Measurements from ENCODE around the gene STAT4.

Gene STAT4

DNA sequence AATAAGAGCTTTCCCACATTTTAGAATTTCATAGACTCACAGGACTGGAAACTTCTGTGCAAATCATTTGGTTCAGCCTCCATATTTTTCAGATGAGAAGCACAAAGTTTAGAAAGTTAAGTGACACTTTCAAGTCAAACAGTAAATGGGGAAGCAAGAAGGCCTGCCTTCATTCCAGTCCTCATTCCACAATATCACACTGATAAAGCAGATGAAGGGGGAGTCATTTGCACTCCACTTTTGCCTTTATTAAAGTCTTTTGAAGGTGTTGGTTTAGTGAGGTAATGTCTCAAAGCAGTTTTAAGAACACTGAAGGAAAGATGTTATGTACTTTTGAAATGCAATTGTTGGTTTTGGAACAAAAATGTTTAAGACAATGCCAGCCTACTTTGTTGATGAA, 32.7 kb upstream of the STAT4 start (continued):
- TF ChIP-seq TOX (CRISPR knock-in tag; IDR thresholded peaks at IDR 0.05; ENCODE audit: borderline replicate concordance) (no peak), ZFP3 (CRISPR knock-in tag; IDR thresholded peaks at IDR 0.05) (no peak), OSR1 (CRISPR knock-in tag; IDR thresholded peaks at IDR 0.05) (no peak), GLIS3 (CRISPR knock-in tag; IDR thresholded peaks at IDR 0.05) (no peak)
- TF ChIP-seq, protein P1, sequence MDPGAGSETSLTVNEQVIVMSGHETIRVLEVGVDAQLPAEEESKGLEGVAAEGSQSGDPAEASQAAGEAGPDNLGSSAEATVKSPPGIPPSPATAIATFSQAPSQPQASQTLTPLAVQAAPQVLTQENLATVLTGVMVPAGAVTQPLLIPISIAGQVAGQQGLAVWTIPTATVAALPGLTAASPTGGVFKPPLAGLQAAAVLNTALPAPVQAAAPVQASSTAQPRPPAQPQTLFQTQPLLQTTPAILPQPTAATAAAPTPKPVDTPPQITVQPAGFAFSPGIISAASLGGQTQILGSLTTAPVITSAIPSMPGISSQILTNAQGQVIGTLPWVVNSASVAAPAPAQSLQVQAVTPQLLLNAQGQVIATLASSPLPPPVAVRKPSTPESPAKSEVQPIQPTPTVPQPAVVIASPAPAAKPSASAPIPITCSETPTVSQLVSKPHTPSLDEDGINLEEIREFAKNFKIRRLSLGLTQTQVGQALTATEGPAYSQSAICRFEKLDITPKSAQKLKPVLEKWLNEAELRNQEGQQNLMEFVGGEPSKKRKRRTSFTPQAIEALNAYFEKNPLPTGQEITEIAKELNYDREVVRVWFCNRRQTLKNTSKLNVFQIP (CRISPR knock-in tag; IDR thresholded peaks at IDR 0.05; ENCODE audit: borderline replicate concordance, low read depth), result no peak
- TF ChIP-seq, protein P2, sequence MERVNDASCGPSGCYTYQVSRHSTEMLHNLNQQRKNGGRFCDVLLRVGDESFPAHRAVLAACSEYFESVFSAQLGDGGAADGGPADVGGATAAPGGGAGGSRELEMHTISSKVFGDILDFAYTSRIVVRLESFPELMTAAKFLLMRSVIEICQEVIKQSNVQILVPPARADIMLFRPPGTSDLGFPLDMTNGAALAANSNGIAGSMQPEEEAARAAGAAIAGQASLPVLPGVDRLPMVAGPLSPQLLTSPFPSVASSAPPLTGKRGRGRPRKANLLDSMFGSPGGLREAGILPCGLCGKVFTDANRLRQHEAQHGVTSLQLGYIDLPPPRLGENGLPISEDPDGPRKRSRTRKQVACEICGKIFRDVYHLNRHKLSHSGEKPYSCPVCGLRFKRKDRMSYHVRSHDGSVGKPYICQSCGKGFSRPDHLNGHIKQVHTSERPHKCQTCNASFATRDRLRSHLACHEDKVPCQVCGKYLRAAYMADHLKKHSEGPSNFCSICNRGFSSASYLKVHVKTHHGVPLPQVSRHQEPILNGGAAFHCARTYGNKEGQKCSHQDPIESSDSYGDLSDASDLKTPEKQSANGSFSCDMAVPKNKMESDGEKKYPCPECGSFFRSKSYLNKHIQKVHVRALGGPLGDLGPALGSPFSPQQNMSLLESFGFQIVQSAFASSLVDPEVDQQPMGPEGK (CRISPR knock-in tag; IDR thresholded peaks at IDR 0.05; ENCODE audit: borderline replicate concordance), result no peak

DNA sequence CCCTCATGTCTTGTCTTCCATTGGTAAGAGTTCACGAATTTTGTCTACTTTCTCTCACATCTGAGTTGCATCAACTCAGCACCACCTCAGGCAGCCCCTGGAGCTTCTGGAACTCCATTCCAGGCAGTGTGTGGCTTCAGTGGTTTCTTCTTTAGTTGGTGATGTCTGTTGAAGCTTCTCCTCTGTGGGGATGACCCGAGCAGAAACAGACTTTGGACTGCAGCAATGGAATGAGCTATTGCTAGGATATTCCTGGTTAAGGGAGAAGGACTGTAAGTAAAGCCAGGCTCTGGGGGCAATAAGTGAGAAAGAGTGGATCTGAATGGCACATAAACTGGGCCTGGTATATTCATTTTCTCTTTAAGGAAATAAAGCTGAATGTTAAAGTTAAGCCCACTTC, 32.3 kb upstream of the STAT4 start:
- TF ChIP-seq, protein P3, sequence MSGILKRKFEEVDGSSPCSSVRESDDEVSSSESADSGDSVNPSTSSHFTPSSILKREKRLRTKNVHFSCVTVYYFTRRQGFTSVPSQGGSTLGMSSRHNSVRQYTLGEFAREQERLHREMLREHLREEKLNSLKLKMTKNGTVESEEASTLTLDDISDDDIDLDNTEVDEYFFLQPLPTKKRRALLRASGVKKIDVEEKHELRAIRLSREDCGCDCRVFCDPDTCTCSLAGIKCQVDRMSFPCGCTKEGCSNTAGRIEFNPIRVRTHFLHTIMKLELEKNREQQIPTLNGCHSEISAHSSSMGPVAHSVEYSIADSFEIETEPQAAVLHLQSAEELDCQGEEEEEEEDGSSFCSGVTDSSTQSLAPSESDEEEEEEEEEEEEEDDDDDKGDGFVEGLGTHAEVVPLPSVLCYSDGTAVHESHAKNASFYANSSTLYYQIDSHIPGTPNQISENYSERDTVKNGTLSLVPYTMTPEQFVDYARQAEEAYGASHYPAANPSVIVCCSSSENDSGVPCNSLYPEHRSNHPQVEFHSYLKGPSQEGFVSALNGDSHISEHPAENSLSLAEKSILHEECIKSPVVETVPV (CRISPR knock-in tag; IDR thresholded peaks at IDR 0.05), result no peak
- no peak for TF ChIP-seq PPARA (CRISPR knock-in tag; IDR thresholded peaks at IDR 0.05; ENCODE audit: borderline replicate concordance)
- TF ChIP-seq, protein P4, sequence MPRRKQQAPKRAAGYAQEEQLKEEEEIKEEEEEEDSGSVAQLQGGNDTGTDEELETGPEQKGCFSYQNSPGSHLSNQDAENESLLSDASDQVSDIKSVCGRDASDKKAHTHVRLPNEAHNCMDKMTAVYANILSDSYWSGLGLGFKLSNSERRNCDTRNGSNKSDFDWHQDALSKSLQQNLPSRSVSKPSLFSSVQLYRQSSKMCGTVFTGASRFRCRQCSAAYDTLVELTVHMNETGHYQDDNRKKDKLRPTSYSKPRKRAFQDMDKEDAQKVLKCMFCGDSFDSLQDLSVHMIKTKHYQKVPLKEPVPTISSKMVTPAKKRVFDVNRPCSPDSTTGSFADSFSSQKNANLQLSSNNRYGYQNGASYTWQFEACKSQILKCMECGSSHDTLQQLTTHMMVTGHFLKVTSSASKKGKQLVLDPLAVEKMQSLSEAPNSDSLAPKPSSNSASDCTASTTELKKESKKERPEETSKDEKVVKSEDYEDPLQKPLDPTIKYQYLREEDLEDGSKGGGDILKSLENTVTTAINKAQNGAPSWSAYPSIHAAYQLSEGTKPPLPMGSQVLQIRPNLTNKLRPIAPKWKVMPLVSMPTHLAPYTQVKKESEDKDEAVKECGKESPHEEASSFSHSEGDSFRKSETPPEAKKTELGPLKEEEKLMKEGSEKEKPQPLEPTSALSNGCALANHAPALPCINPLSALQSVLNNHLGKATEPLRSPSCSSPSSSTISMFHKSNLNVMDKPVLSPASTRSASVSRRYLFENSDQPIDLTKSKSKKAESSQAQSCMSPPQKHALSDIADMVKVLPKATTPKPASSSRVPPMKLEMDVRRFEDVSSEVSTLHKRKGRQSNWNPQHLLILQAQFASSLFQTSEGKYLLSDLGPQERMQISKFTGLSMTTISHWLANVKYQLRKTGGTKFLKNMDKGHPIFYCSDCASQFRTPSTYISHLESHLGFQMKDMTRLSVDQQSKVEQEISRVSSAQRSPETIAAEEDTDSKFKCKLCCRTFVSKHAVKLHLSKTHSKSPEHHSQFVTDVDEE (CRISPR knock-in tag; IDR thresholded peaks at IDR 0.05), result no peak
- no peak for TF ChIP-seq OSR1 (CRISPR knock-in tag; IDR thresholded peaks at IDR 0.05)
- TF ChIP-seq, protein P2 (CRISPR knock-in tag; IDR thresholded peaks at IDR 0.05; ENCODE audit: borderline replicate concordance), result no peak
- TF ChIP-seq ZFP30 (CRISPR knock-in tag; IDR thresholded peaks at IDR 0.05), result no peak
- no peak for TF ChIP-seq ZNF70 (CRISPR knock-in tag; IDR thresholded peaks at IDR 0.05)
- no peak for TF ChIP-seq GLIS3 (CRISPR knock-in tag; IDR thresholded peaks at IDR 0.05)
- no peak for TF ChIP-seq CSDC2 (CRISPR knock-in tag; IDR thresholded peaks at IDR 0.05)
- no peak for TF ChIP-seq RARB (CRISPR knock-in tag; IDR thresholded peaks at IDR 0.05)
- TF ChIP-seq ARNTL (CRISPR knock-in tag; IDR thresholded peaks at IDR 0.05; ENCODE audit: borderline replicate concordance, low read depth), result no peak
- TF ChIP-seq, protein P5, sequence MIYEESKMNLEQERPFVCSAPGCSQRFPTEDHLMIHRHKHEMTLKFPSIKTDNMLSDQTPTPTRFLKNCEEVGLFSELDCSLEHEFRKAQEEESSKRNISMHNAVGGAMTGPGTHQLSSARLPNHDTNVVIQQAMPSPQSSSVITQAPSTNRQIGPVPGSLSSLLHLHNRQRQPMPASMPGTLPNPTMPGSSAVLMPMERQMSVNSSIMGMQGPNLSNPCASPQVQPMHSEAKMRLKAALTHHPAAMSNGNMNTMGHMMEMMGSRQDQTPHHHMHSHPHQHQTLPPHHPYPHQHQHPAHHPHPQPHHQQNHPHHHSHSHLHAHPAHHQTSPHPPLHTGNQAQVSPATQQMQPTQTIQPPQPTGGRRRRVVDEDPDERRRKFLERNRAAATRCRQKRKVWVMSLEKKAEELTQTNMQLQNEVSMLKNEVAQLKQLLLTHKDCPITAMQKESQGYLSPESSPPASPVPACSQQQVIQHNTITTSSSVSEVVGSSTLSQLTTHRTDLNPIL (CRISPR knock-in tag; IDR thresholded peaks at IDR 0.05; ENCODE audit: low read depth), result no peak
- no peak for TF ChIP-seq TOX (CRISPR knock-in tag; IDR thresholded peaks at IDR 0.05; ENCODE audit: borderline replicate concordance)
- no peak for TF ChIP-seq ZNF8 (CRISPR knock-in tag; IDR thresholded peaks at IDR 0.05)
- ATAC-seq, result no peak

DNA sequence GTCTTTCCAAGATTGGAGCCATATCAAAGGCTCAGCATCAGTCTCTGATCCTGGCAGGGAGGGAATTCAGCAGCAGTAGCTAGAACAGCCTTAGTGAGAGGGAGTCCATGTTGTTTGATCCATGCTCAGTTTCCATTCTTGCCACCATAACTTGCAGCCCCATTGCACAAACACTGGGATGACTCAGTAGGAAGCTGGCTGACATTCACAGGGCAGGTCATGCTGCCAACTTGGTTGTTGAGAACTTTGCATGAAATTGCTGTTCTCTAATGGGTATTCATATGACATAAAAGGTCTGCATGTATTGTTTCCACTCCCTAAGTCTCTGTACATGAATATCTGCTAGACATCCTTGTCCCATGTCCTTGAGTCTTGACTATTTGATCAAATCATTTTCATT, 29.9 kb upstream of the STAT4 start:
- no peak for ATAC-seq
- TF ChIP-seq ZFP30 (CRISPR knock-in tag; IDR thresholded peaks at IDR 0.05) (no peak), GLIS3 (CRISPR knock-in tag; IDR thresholded peaks at IDR 0.05) (no peak), SNAI2 (CRISPR knock-in tag; IDR thresholded peaks at IDR 0.05) (no peak), ZFP3 (CRISPR knock-in tag; IDR thresholded peaks at IDR 0.05) (no peak), OSR1 (CRISPR knock-in tag; IDR thresholded peaks at IDR 0.05) (no peak)
- TF ChIP-seq, protein P5 (CRISPR knock-in tag; IDR thresholded peaks at IDR 0.05; ENCODE audit: low read depth), result no peak
- TF ChIP-seq, protein P3 (CRISPR knock-in tag; IDR thresholded peaks at IDR 0.05), result no peak
- TF ChIP-seq, protein P4 (CRISPR knock-in tag; IDR thresholded peaks at IDR 0.05), result no peak

Measured in SK-N-SH treated with all-trans-retinoic acid at 6 μM for 48 hours (cell line).